ENCODE data around the gene NLK. TPM values are rescaled to one million over a fixed set of nuclear protein-coding genes. Genes with fewer than 3 reads are reported as not detected.

Gene NLK
- total and polyA plus RNA-seq, 2 donors (not counting 1 experiment from before 2014, with no cell fraction given) = 14.4 to 16.1 TPM

GRCh38 chr17:28127196-28127595 is 84.7 kb downstream of the NLK start:
- no peak for TF ChIP-seq EZH2 (IDR thresholded peaks at IDR 0.05; ENCODE audit: low read length, missing control alignments)
- TF ChIP-seq, protein P1, sequence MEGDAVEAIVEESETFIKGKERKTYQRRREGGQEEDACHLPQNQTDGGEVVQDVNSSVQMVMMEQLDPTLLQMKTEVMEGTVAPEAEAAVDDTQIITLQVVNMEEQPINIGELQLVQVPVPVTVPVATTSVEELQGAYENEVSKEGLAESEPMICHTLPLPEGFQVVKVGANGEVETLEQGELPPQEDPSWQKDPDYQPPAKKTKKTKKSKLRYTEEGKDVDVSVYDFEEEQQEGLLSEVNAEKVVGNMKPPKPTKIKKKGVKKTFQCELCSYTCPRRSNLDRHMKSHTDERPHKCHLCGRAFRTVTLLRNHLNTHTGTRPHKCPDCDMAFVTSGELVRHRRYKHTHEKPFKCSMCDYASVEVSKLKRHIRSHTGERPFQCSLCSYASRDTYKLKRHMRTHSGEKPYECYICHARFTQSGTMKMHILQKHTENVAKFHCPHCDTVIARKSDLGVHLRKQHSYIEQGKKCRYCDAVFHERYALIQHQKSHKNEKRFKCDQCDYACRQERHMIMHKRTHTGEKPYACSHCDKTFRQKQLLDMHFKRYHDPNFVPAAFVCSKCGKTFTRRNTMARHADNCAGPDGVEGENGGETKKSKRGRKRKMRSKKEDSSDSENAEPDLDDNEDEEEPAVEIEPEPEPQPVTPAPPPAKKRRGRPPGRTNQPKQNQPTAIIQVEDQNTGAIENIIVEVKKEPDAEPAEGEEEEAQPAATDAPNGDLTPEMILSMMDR (conservative IDR thresholded peaks at IDR 0.05 in 1 of 2, IDR thresholded peaks at IDR 0.05 in 1 of 2; ENCODE audit: low read depth in 1 of 2, low read length in 2 of 2) = no peak
- Histone ChIP-seq H3K27ac (ENCODE audit: insufficient read depth, low read length) (no peak overlapping the region), H3K27me3 (ENCODE audit: control insufficient read depth, insufficient read depth, low read length) (no peaks in the 10 kb centered on the region), H3K4me1 (ENCODE audit: control insufficient read depth, extremely low read depth, insufficient read depth, low read length) (no peaks in the 10 kb centered on the region), H3K9ac (ENCODE audit: insufficient read depth, low read length) (no peak overlapping the region), H3K9me3 (ENCODE audit: control insufficient read depth, insufficient read depth, low read depth, low read length) (no peaks in the 10 kb centered on the region), H3K79me2 (ENCODE audit: control insufficient read depth, insufficient read depth, low read length) (no peaks in the 10 kb centered on the region), H3K4me2 (ENCODE audit: extremely low read depth, insufficient read depth, low read length) (no peak overlapping the region), H3K36me3 (ENCODE audit: control insufficient read depth, insufficient read depth, low read length) (no peaks in the 10 kb centered on the region), H4K20me1 (ENCODE audit: control insufficient read depth, extremely low read depth, insufficient read depth, low read length) (no peaks in the 10 kb centered on the region), H2AFZ (ENCODE audit: low read length) (no peak overlapping the region), H3K4me3 (replicated peaks in 1 of 4; ENCODE audit: control extremely low read depth in 1 of 4, insufficient read depth in 1 of 4, low read depth in 3 of 4, low read length in 4 of 4) (no peak overlapping the region)
- DNase-seq (ENCODE audit: low read depth in 2 of 2) = no peak

GRCh38 chr17:28128779-28129178 is 86.3 kb downstream of the NLK start:
- Histone ChIP-seq H3K9me3 (ENCODE audit: control insufficient read depth, insufficient read depth, low read depth, low read length) (no peaks in the 10 kb centered on the region), H2AFZ (ENCODE audit: low read length) (no peak overlapping the region), H3K79me2 (ENCODE audit: control insufficient read depth, insufficient read depth, low read length) (no peaks in the 10 kb centered on the region), H4K20me1 (ENCODE audit: control insufficient read depth, extremely low read depth, insufficient read depth, low read length) (no peaks in the 10 kb centered on the region), H3K9ac (ENCODE audit: insufficient read depth, low read length) (no peak overlapping the region), H3K27me3 (ENCODE audit: control insufficient read depth, insufficient read depth, low read length) (no peaks in the 10 kb centered on the region), H3K36me3 (ENCODE audit: control insufficient read depth, insufficient read depth, low read length) (no peaks in the 10 kb centered on the region), H3K4me1 (ENCODE audit: control insufficient read depth, extremely low read depth, insufficient read depth, low read length) (peaks cover 2% of the 10 kb centered on the region), H3K4me3 (replicated peaks in 1 of 4; ENCODE audit: control extremely low read depth in 1 of 4, insufficient read depth in 1 of 4, low read depth in 3 of 4, low read length in 4 of 4) (no peak overlapping the region), H3K4me2 (ENCODE audit: extremely low read depth, insufficient read depth, low read length) (no peak overlapping the region), H3K27ac (ENCODE audit: insufficient read depth, low read length) (no peak overlapping the region)
- no peak for DNase-seq (ENCODE audit: low read depth in 2 of 2)
- TF ChIP-seq EZH2 (IDR thresholded peaks at IDR 0.05; ENCODE audit: low read length, missing control alignments) = no peak
- TF ChIP-seq, protein P1 (conservative IDR thresholded peaks at IDR 0.05 in 1 of 2, IDR thresholded peaks at IDR 0.05 in 1 of 2; ENCODE audit: low read depth in 1 of 2, low read length in 2 of 2) = no peak

DNA sequence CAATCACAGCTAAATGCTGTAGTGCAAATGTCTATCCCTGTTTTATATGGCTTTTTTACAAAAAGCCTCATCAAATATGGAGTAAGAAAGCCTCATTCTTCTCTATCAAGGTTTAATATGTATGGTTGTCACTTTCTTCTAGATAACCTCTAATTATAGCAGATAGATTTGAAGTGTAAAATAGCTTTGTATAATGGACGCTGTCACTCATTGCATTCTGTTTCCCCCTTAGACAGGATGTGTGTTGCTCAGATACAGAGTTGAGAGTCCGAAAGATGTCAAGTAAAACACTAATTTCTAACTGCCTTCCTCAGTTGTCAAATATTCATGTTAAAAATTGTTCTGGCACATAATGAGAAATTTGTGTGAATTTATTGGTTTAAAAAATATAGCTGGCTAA is 88.0 kb downstream of the NLK start:
- peaks cover 2% of the 10 kb centered on the region for H3K4me1 ChIP-seq (ENCODE audit: control insufficient read depth, extremely low read depth, insufficient read depth, low read length)
- no peaks in the 10 kb centered on the region for H3K27me3 ChIP-seq (ENCODE audit: control insufficient read depth, insufficient read depth, low read length)
- no peaks in the 10 kb centered on the region for H3K9me3 ChIP-seq (ENCODE audit: control insufficient read depth, insufficient read depth, low read depth, low read length)
- no peaks in the 10 kb centered on the region for H3K36me3 ChIP-seq (ENCODE audit: control insufficient read depth, insufficient read depth, low read length)
- H3K4me3 ChIP-seq (replicated peaks in 1 of 4; ENCODE audit: control extremely low read depth in 1 of 4, insufficient read depth in 1 of 4, low read depth in 3 of 4, low read length in 4 of 4) = no peak overlapping the region
- no peaks in the 10 kb centered on the region for H4K20me1 ChIP-seq (ENCODE audit: control insufficient read depth, extremely low read depth, insufficient read depth, low read length)
- H3K4me2 ChIP-seq (ENCODE audit: extremely low read depth, insufficient read depth, low read length) = no peak overlapping the region
- H3K9ac ChIP-seq (ENCODE audit: insufficient read depth, low read length) = no peak overlapping the region
- H3K79me2 ChIP-seq (ENCODE audit: control insufficient read depth, insufficient read depth, low read length) = no peaks in the 10 kb centered on the region
- DNase-seq (ENCODE audit: low read depth in 2 of 2) = no peak
- no peak overlapping the region for H3K27ac ChIP-seq (ENCODE audit: insufficient read depth, low read length)
- TF ChIP-seq, protein P1 (conservative IDR thresholded peaks at IDR 0.05 in 1 of 2, IDR thresholded peaks at IDR 0.05 in 1 of 2; ENCODE audit: low read depth in 1 of 2, low read length in 2 of 2) = no peak
- no peak for TF ChIP-seq EZH2 (IDR thresholded peaks at IDR 0.05; ENCODE audit: low read length, missing control alignments)
- no peak overlapping the region for H2AFZ ChIP-seq (ENCODE audit: low read length)

Measured in fibroblast of lung (primary cell).